NCI-H460 (cell line): ENCODE data around the gene TXNDC11. TPM values are rescaled to one million over a fixed set of nuclear protein-coding genes. Genes with fewer than 3 reads are reported as not detected.
A peak's percentile ranks its signal among the peaks of the same experiment; 100 is the strongest.

Experiments
- DNase-seq: peaks from one replicate; pipeline ENCODE4 v3.0.0-alpha.2; 2016; ENCODE audit warnings: low read depth; ENCODE audit errors: extremely low read depth
- total RNA-seq: library from RNA; depleted of rRNA; stranded (reverse); fragments of >200 nt; shearing (Covaris generic); gene quantifications from 2 replicates; pipeline ENCODE4 v1.2.3, GENCODE V29; 2014

The TXNDC11 gene
- total RNA-seq, 1 experiment from 2014 or later, result 32.9 TPM

DNA sequence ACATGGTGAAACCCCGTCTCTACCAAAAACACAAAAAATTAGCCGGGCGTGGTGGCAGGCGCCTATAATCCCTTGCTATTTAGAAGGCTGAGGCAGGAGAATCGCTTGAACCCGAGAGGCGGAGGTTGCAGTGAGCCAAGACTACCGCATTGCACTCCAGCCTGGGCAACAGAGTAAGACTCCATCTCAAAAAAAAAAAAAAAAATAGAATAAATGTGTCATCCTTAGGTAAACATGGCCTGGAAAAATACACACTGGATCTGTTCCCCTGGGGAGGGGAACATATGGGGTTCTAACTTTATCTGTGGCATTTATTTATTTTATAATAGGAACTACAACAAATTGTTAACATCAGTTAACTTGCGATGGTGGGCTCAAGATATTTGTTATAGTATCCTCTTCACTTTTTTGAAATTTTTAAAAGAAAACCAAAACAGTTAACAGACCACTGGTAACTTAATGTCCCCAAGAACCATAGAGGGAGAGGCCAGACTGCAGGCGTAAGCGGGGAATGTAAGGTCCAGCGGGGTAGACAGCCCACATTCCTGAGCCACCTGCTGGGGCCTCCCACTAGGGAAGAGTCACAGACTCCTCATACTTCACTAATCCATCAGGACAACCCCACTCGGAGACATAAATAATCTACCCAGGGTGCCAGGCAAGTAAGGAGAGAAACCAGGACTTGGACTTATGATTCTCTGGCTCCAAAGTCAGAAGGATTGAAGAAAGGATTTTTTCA, 12.5 kb upstream of the TXNDC11 start:
- DNase-seq, result no peak

- no peak for DNase-seq
Observed at GRCh38 chr16:11752856-11753255, 10.2 kb upstream of the TXNDC11 start.

DNA sequence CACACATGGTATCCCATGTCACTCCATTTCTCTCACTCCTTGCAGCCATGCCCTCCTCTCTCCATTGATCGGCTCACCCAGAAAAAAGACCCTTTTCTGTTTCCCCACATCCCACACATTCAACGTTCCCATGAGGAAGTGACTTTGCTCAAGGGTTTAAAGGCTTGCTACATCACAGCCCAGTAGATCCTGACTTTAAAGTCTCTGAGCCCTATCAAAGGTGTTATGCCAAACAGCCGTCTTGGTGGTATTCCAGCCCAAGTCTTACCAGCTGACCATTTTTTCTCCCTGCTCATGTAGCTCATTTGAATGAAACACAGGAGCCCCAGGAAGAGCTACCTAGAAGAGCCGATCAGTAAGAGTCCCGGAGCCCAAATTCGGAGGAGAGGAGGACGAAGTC, 7.4 kb upstream of the TXNDC11 start:
- DNase-seq, result no peak

DNA sequence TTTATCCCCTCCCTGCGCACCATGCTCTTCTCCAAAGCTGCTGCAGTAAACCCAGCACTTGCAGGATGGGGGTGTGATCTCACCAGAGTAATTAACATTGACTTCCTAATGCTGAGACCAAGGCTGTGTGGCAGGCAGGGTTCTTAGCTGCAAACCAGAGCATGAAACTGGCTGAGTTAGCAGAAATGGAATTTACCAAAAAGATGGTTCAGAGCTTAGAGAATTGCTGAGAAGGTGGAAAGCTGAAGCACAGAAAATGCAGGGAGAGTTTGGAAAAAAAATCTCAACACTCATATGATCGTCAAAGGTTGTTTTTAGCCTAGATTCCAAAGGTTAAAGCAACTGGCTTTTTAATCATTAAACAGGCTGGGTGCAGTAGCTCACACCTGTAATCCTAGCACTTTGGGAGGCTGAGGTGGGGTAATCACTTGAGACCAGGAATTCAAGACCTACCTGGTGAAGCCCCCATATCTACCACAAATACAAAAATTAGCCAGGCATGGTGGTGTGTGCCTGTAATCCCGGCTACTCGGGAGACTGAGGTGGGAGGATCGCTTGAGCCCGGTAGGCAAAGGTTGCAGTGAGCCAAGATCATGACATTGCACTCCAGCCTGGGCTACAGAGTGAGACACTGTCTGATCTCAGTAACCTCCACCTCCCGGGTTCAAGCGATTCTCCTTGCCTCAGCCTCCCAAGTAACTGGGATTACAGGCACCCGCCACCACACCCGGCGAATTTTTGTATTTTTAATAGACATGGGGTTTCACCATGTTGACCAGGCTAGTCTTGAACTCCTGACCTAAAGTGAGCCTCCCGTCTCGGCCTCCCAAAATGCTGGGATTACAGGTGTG, 6.0 kb upstream of the TXNDC11 start:
- no peak for DNase-seq

DNA sequence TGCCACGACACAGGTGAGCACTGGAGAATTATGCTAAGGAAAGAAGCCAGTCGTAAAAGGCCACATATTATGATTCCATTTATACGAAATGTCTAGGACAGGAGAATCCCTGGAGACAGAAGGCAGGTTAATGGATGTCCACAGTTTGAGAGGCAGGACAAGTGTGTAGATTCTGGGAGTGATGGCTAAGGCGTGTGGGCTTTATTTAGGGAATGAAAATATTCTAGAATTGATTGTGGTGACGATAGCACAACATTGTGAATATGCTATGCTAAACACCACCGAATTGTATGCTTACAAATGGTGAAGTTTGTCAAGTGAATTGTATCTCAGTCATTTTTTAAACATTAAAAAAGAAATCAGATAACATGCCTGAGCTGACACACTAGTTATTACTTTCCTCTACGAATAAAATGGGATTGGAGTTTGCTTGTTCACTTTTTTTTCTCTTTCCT, 5.3 kb upstream of the TXNDC11 start:
- DNase-seq, result no peak

DNA sequence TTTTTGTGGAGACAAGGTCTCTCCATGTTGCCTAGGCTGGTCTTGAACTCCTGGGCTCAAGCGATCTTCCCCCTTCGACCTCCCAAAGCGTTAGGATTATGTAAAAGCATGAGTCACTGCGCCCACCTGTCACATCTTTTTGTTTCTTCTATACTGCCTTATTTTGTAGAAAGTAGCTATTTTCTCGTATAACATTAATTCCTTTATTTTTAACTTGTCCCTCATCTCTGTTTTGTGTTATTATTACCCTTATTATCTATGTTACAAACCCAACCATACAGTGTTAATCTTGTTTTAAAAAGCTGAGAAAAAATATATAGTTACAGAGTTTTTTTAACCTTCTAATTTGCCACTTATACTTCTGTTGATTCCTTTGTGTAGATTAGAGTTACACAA, 1.4 kb upstream of the TXNDC11 start:
- no peak for DNase-seq

- DNase-seq, result peak; percentile 19
Observed at GRCh38 chr16:11743308-11744074, 834 bp upstream of the TXNDC11 start.

DNA sequence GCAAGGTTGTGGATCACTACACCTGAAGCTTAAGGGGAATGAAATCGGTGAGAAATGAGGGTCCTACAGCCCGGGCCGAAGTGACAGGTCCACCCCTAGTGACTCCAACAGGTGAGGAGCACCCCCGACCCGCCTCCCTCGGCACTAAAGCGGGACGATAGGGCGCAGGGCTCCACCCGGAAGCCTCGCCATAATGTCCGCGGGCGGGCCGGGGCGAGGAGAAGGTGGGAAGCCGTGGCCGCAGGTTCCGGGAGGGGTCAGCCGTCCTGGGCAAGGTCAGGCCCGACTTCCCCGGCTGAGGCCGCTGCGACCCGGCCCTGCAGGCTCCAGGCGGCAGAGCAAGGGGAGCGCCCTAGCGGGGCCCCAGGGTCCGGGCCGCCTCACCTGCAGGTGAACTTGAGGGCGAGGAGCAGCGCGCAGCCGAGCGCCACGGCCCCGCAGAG, 543 bp downstream of the TXNDC11 start:
- no peak for DNase-seq

GRCh38 chr16:11740567-11740966, 2.1 kb downstream of the TXNDC11 start:
- DNase-seq, result no peak

DNA sequence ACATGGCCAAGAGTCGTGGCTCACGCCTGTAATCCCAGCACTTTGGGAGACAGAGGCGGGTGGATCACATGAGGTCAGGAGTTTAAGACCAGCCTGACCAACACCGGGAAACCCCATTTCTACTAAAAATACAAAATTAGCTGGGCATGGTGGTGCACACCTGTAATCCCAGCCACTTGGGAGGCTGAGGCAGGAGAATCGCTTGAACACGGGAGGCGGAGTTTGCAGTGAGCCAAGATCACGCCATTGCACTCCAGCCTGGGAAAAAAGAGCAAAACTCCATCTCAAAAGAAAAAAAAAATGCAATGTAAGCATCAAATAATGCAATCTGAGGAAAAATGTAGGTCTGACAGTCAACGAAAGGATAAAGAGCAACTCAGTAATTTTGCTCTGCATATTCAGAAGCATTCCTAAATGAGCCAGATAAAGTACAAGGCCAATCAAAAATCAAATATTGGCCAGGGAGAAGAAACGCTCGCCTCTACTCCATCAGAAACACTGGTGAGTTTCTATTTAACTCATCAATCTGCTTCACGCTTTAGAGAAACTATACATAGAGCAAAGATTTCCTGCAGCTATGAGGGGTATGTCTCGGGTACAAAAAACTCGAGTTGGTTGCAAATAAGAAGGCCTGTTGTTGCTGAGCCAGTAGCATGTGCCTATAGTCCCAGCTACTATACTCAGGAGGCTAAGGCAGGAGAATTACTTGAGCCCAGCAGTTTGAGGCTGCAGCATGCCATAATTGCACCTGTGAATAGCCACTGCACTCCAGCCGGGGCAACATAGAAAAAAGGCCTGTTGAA, 3.7 kb downstream of the TXNDC11 start:
- no peak for DNase-seq

DNA sequence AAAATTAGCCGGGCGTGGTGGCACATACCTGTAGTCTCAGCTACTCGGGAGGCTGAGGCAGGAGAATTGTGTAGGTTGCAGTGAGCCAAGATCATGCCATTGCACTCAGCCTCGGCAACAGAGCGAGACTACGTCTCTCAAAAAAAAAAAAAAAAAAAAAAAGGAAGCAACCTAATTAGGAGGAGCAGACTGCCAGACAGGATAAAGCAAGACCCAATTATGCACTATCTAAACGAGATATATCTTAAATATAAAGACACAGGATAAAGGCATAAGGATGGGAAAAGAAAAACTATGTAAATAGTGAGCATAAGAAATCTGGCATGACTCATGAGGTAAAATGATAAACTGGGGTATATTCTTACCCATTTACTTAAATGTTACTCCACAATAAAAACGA, 4.9 kb downstream of the TXNDC11 start:
- no peak for DNase-seq

DNA sequence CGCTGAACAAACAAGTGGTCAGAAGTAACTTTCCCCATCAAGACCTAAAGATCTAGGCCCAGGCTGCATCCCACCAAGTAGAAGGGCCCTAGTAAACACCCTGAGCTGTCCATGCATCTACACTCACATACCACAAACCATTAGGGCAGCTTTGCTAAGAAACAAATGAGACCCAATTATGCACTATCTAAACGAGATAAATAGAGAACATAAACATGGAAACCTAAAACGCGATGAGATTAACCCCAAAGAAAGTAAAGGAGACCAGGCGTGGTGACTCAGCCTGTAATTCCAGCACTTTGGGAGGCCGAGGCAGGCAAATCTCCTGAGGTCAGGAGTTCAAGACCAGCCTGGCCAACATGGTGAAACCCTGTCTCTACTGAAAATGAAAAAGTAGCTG, 5.8 kb downstream of the TXNDC11 start:
- DNase-seq, result no peak

GRCh38 chr16:11735787-11736186, 6.9 kb downstream of the TXNDC11 start:
- no peak for DNase-seq

DNA sequence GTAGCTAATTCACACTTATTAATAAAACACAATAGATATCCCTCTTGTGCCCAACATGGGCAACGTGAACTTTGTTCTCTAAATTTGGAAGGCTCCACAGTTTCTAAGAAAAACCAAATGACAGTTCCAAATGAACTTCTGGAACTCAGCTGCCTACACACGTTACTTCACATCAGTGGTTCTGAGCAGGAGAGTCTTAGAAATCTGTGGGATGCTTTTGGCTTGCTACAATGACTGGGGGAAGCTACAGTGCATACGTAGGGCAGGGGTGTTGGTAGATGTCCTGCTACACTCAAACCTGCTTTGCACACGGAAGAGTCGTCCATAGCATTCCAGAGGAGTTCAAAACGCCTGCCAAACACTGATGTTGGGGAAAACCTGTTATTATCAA, 8.0 kb downstream of the TXNDC11 start:
- DNase-seq, result no peak

DNA sequence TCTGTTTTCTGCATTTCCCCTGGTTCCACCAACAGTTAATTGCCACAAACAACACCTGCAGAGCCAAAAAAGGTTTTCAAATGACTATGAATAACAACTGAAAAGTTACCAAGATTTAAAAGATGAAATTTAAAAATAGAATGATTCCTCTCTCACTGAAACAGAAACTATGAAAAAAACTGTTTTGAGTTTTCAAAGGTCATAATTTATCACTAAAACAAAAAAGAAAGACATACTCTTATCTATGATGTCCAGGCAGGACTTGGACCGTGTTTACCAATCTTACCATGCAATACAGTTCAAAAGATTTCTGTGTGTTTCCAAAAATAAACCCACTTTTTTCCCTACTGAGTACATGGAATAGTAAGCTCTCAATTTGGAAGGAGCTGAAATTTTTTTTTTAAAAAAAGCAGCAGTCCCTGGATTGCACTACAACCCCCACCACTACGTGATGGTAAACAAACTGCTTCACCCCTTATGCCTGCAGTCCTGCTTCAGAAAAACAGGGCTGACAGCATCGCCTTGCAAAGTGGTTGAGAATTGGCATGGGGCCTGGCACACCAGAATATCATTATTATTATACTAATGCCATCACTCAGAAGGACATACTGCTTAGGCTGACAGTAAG, 8.5 kb downstream of the TXNDC11 start:
- no peak for DNase-seq

GRCh38 chr16:11731222-11731621, 11.4 kb downstream of the TXNDC11 start:
- no peak for DNase-seq

GRCh38 chr16:11729787-11730186, 12.9 kb downstream of the TXNDC11 start:
- DNase-seq, result no peak

DNA sequence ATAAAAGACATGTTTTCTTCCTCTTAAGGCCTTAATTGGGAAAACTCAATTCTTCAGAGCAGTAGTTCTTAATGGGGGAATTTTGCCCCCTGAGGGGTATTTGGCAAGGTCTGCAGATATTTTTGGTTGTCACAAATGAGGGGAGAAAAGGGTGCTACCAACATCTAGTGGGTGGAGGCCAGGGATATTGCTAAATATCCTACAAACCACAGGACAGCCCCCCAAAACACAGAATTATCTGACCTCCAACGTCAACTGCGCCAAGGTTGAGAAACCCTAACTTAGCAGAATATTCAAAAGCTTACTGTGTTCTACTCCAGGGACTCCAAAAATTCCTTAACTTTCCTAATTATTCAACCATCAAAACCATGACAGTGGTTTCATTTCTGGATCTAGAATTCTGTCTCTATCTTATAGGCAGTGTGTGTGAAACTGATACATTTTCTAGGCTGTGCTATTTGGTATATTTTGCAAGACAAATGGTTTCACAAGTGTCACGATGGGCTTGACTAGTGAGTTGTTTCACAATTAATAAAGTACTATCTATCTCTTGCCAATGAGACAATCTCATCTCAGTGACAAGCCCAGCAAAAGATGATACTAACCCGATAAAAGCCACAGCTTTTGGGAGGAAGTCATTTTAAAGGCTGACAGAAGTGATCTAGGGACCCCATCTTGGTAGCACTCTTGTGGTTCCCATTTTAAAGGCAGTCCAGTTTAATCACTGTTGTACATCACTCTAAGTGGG, 14.7 kb downstream of the TXNDC11 start:
- DNase-seq, result no peak

- no peak for DNase-seq
Observed at GRCh38 chr16:11726008-11726407, 16.6 kb downstream of the TXNDC11 start.
